PFSK-1 (cell line): Measurements from ENCODE around the gene ERBB3.

Experiments
- FOXP2 ChIP-seq: optimal IDR thresholded peaks from 2 replicates; pipeline ENCODE3; 2011; ENCODE audit warnings: borderline replicate concordance, control low read depth, inconsistent platforms; ENCODE audit not compliant: insufficient read depth; ENCODE audit errors: extremely low read length, extremely low read depth
- POLR2AphosphoS5 ChIP-seq: IDR thresholded peaks from 2 replicates; pipeline ENCODE4 v1.6.1; 2012; ENCODE audit warnings: low read depth, mild to moderate bottlenecking, control low read depth, low read length, moderate library complexity
- REST ChIP-seq, 2 experiments: IDR thresholded peaks; 2 replicates each; pipeline versions ENCODE4 v1.6.1 to v1.8.0; 2011 to 2012; ENCODE audit warnings: low read depth in 2 of 2, low read length in 2 of 2, control low read depth in 1 of 2, inconsistent platforms in 1 of 2, mild to moderate bottlenecking in 1 of 2, moderate library complexity in 1 of 2; ENCODE audit not compliant: insufficient read depth in 1 of 2
- SIN3A ChIP-seq: IDR thresholded peaks from 2 replicates; pipeline ENCODE4 v1.6.1; 2012; ENCODE audit warnings: mild to moderate bottlenecking, low read length, moderate library complexity, borderline replicate concordance; ENCODE audit not compliant: insufficient read depth
- TAF1 ChIP-seq: IDR thresholded peaks from 2 replicates; pipeline ENCODE4 v1.6.1; 2012; ENCODE audit warnings: low read length, control low read depth, borderline replicate concordance; ENCODE audit not compliant: insufficient read depth

Gene ERBB3

DNA sequence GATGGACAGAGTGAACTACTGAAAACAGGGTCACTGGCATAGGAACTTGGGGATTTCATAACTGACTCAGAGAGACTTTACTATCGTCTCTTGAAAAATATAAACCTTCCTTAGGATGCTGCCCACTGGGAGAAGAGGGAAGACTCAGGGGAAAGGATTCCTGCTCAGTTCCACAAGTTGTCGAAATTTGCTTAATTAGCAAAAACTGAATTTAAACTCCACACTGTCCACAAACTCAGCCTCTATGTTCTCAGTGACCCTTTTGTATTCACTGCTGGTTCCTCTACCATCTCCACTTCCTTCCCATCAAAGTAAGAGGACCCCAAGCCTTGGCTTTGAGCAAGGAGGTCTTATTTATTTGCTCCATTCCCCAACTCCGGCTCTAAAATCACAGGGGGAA, 65.3 kb downstream of the ERBB3 start:
- no peak for TF ChIP-seq REST (IDR thresholded peaks at IDR 0.05; ENCODE audit: insufficient read depth in 1 of 2, low read depth in 2 of 2, low read length in 2 of 2)
- TF ChIP-seq FOXP2: no peak
- TF ChIP-seq POLR2AphosphoS5: no peak
- no peak for TF ChIP-seq TAF1
- no peak for TF ChIP-seq SIN3A

GRCh38 chr12:56146492-56147460, 66.8 kb downstream of the ERBB3 start:
- TF ChIP-seq REST (IDR thresholded peaks at IDR 0.05; ENCODE audit: insufficient read depth in 1 of 2, low read depth in 2 of 2, low read length in 2 of 2) (no peak), POLR2AphosphoS5 (no peak), FOXP2 (no peak), TAF1 (no peak), SIN3A (0 out of 2 replicates have a peak, but pooled peaks have one; percentile 14)

- TF ChIP-seq TAF1: no peak
- no peak for TF ChIP-seq FOXP2
- no peak for TF ChIP-seq REST (IDR thresholded peaks at IDR 0.05; ENCODE audit: insufficient read depth in 1 of 2, low read depth in 2 of 2, low read length in 2 of 2)
- TF ChIP-seq POLR2AphosphoS5: no peak
- TF ChIP-seq SIN3A: no peak
Measured at GRCh38 chr12:56150563-56150962, 70.6 kb downstream of the ERBB3 start.

GRCh38 chr12:56151672-56152131, 71.7 kb downstream of the ERBB3 start:
- TF ChIP-seq TAF1 (peak; percentile 41; the same call in 1 of the 2 replicates), FOXP2 (no peak)

GRCh38 chr12:56152132-56152755, 72.3 kb downstream of the ERBB3 start, which contains the start of gene MYL6B:
MYL6B (plus strand) TSS chr12:56152587; CDS start chr12:56153919, 1,332 bp downstream.
- TF ChIP-seq REST (IDR thresholded peaks at IDR 0.05; ENCODE audit: insufficient read depth in 1 of 2, low read depth in 2 of 2, low read length in 2 of 2) (no peak), FOXP2 (peak; percentile 96), SIN3A (peak; percentile 59; the same call in 1 of the 2 replicates), POLR2AphosphoS5 (peak; percentile 84), TAF1 (0 out of 2 replicates have a peak, but pooled peaks have one; percentile 15)
